Endothelial cell (in vitro differentiated cells): Measurements from ENCODE around the gene LY6G5B. TPM values are rescaled to one million over a fixed set of nuclear protein-coding genes. Genes with fewer than 3 reads are reported as not detected.

Experiments
- DNase-seq: peaks from one replicate; pipeline ENCODE4 v3.0.0; 2021; ENCODE audit warnings: low spot score
- H3K27ac Mint-ChIP-seq: one replicate; pipeline ENCODE4 v1.8.0; 2021; ENCODE audit warnings: mixed read lengths, inconsistent platforms; ENCODE audit not compliant: unreplicated experiment
- H3K27me3 Mint-ChIP-seq: one replicate; pipeline ENCODE4 v1.8.0; 2021; ENCODE audit warnings: mild to moderate bottlenecking, moderate library complexity, mixed read lengths, inconsistent platforms; ENCODE audit not compliant: unreplicated experiment
- H3K36me3 Mint-ChIP-seq: one replicate; pipeline ENCODE4 v1.8.0; 2021; ENCODE audit warnings: mild to moderate bottlenecking, low read depth, mixed read lengths, inconsistent platforms; ENCODE audit not compliant: unreplicated experiment
- H3K4me1 Mint-ChIP-seq: one replicate; pipeline ENCODE4 v1.8.0; 2021; ENCODE audit warnings: mild to moderate bottlenecking, mixed read lengths, inconsistent platforms; ENCODE audit not compliant: unreplicated experiment
- H3K4me3 Mint-ChIP-seq: one replicate; pipeline ENCODE4 v1.8.0; 2021; ENCODE audit warnings: mild to moderate bottlenecking, mixed read lengths, inconsistent platforms; ENCODE audit not compliant: unreplicated experiment
- H3K9me3 Mint-ChIP-seq: one replicate; pipeline ENCODE4 v1.8.0; 2021; ENCODE audit warnings: mixed read lengths, inconsistent platforms; ENCODE audit not compliant: unreplicated experiment
- CTCF ChIP-seq: fragments of 200-600 bp; sonication (generic); IDR thresholded peaks from one replicate; pipeline ENCODE4 v1.5.0; 2021; ENCODE audit warnings: antibody characterized with exemption; ENCODE audit not compliant: unreplicated experiment
- total RNA-seq: library from RNA; stranded (reverse); fragmentation: NEBNext Ultra II Directional; extraction: Animal tissue kit (Norgen Biotek cat#: 25700); gene quantifications from one replicate; pipeline ENCODE4 v1.2.1, GENCODE V29; 2021; ENCODE audit not compliant: unreplicated experiment

The LY6G5B gene
- total RNA-seq, 1 donor from 2014 or later = 16.3 TPM

- no peak overlapping the region for H3K4me3 Mint-ChIP-seq
- H3K27me3 Mint-ChIP-seq = no peaks in the 10 kb centered on the region
- no peaks in the 10 kb centered on the region for H3K9me3 Mint-ChIP-seq
- no peak overlapping the region for H3K27ac Mint-ChIP-seq
- H3K4me1 Mint-ChIP-seq = no peaks in the 10 kb centered on the region
- no peak for DNase-seq
- no peak for TF ChIP-seq CTCF
- no peaks in the 10 kb centered on the region for H3K36me3 Mint-ChIP-seq
Observed at GRCh38 chr6:31711233-31711632, 41.5 kb downstream of the LY6G5B start.

- TF ChIP-seq CTCF = no peak
- Mint-ChIP-seq H3K36me3 (no peaks in the 10 kb centered on the region), H3K4me1 (no peaks in the 10 kb centered on the region), H3K9me3 (no peaks in the 10 kb centered on the region), H3K27ac (no peak overlapping the region), H3K4me3 (no peak overlapping the region), H3K27me3 (no peaks in the 10 kb centered on the region)
- DNase-seq = no peak
Observed at GRCh38 chr6:31712296-31712695, 42.5 kb downstream of the LY6G5B start.

- H3K4me3 Mint-ChIP-seq = no peak overlapping the region
- no peak overlapping the region for H3K27ac Mint-ChIP-seq
- no peak for TF ChIP-seq CTCF
Observed at GRCh38 chr6:31713465-31713864, 43.7 kb downstream of the LY6G5B start.

GRCh38 chr6:31713991-31714684 is 44.4 kb downstream of the LY6G5B start:
- Mint-ChIP-seq H3K4me1 (no peaks in the 10 kb centered on the region), H3K36me3 (no peaks in the 10 kb centered on the region), H3K9me3 (no peaks in the 10 kb centered on the region), H3K27ac (no peak overlapping the region), H3K4me3 (no peak overlapping the region), H3K27me3 (peaks cover 3% of the 10 kb centered on the region)
- no peak for DNase-seq
- no peak for TF ChIP-seq CTCF

More at GRCh38 chr6:31713465-31713864, 43.7 kb downstream of the LY6G5B start:
- DNase-seq = no peak
- Mint-ChIP-seq H3K27me3 (peaks cover 3% of the 10 kb centered on the region), H3K36me3 (no peaks in the 10 kb centered on the region), H3K4me1 (no peaks in the 10 kb centered on the region), H3K9me3 (no peaks in the 10 kb centered on the region)

GRCh38 chr6:31715022-31715958 is 45.5 kb downstream of the LY6G5B start, which contains the start of gene LY6G6D:
Gene LY6G6D (plus strand): TSS chr6:31715348. CDS start chr6:31715356, 8 bp downstream.
- TF ChIP-seq CTCF = no peak
- no peak within 1 kb of the TSS for H3K27ac Mint-ChIP-seq
- H3K9me3 Mint-ChIP-seq = no peaks in the 10 kb centered on the region
- H3K4me1 Mint-ChIP-seq = no peaks in the 10 kb centered on the region
- no peak for DNase-seq
- peaks cover 2% of the 10 kb centered on the region for H3K36me3 Mint-ChIP-seq
- H3K27me3 Mint-ChIP-seq = peaks cover 3% of the 10 kb centered on the region
- no peak within 1 kb of the TSS for H3K4me3 Mint-ChIP-seq
